ENCODE data around the gene ELP6. TPM values are rescaled to one million over a fixed set of nuclear protein-coding genes. Genes with fewer than 3 reads are reported as not detected.
"Not testable (repeated sequence)": the region's sequence is repeated elsewhere in the genome, so short reads cannot be mapped to it uniquely, and the experiment has no call there.

Gene ELP6
- total RNA-seq, 2 experiments from 2014 or later = 27.8 to 40.3 TPM

DNA sequence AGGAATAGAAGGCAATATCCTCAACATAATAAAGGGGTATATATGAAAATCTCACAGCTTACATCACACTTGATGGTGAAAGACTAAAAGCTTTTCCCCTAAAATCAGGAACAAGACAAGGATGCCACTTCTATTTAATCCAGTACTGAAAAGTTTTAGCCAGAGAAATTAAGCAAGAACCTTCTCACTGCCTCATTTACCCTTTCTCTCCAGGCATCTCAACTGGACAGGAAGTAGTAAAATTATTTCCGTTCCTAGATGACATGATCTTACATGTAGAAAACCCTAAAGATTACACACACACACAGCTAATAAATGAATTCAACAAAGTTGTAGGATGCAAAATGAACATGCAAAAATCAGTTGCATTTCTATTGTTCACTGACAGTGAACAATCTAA lies 48.9 kb downstream of the ELP6 start:
- ChIA-PET CTCF (no interaction called here), POLR2A (interaction anchor here (0.6 kb wide), 1 partner anchor 407 kb away, joined by 3 read pairs; no protein-coding TSS in a partner anchor)
- no peak for DNase-seq
- intact Hi-C loops (cut with DNase I, micrococcal nuclease) = no loop called here
- no peak overlapping the region for H3K27ac Mint-ChIP-seq
- peaks cover 6% of the 10 kb centered on the region for H3K9me3 Mint-ChIP-seq (ENCODE audit: low read depth)
- H3K36me3 Mint-ChIP-seq (ENCODE audit: low read depth) = peaks cover 40% of the 10 kb centered on the region
- H3K4me1 Mint-ChIP-seq = peaks cover 29% of the 10 kb centered on the region
- ATAC-seq = no peak
- H3K4me3 Mint-ChIP-seq = no peak overlapping the region
- H3K27me3 Mint-ChIP-seq = no peaks in the 10 kb centered on the region

DNA sequence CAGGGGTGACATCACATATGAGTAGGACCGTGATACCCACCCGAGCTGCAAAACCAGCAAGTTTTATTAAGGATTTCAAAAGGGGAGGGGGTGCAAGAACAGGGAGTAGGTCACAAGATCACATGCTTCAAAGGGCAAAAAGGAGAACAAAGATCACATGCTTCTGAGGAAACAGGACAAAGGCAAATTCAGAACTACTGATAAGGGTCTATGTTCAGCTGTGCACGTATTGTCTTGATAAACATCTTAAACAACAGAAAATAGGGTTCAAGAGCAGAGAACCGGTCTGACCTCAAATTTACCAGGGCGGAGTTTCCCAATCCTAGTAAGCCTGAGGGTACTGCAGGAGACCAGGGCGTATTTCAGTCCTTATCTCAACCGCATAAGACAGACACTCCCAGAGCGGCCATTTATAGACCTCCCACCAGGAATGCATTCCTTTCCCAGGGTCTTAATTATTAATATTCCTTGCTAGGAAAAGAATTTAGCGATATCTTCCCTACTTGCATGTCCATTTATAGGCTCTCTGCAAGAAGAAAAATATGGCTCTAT lies 53.9 kb downstream of the ELP6 start:
- H3K27ac Mint-ChIP-seq; DNase-seq; H3K9me3 Mint-ChIP-seq (ENCODE audit: low read depth); intact Hi-C loops (cut with DNase I, micrococcal nuclease); POLR2A ChIA-PET; H3K4me3 Mint-ChIP-seq; CTCF ChIA-PET; H3K27me3 Mint-ChIP-seq; ATAC-seq: not testable (repeated sequence)
- peaks cover 30% of the 10 kb centered on the region for H3K4me1 Mint-ChIP-seq
- H3K36me3 Mint-ChIP-seq (ENCODE audit: low read depth) = peaks cover 15% of the 10 kb centered on the region

GRCh38 chr3:47456984-47457383 lies 56.5 kb downstream of the ELP6 start:
- H3K36me3 Mint-ChIP-seq (ENCODE audit: low read depth) = peaks cover 18% of the 10 kb centered on the region
- POLR2A ChIA-PET = interaction anchor here (0.6 kb wide), 1 partner anchor 319 kb away, joined by 3 read pairs; no protein-coding TSS in a partner anchor

DNA sequence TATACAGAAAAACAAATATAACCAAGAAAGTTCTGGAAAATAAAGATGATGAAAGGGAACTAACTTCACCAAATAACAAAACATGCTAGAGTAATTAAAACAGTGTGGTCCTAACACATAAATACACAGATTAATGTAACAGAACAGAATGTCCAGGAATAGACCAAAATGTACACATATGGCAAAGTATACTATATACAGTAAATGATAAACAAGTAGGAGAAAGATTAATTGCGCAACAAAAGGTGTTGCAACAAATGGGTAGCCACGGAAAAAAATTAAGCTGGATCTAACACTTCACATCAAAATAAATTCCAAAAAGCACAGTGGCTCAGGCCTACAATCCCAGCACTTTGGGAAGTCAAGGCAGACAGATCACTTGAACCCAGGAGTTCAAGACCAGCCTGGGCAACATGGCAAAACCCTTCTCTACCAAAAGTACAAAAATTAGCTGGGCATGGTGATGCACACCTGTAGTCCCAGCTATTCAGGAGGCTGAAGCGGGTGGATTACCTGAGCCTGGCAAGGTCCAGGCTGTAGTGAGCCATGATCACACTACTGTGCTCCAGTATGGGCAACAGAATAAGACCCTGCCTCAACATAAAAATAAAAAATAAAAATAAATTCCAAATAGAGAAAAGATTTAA lies 57.6 kb downstream of the ELP6 start:
- H3K9me3 Mint-ChIP-seq (ENCODE audit: low read depth) = peaks cover 6% of the 10 kb centered on the region
- ATAC-seq = no peak
- H3K36me3 Mint-ChIP-seq (ENCODE audit: low read depth) = peaks cover 17% of the 10 kb centered on the region
- H3K4me1 Mint-ChIP-seq = peaks cover 22% of the 10 kb centered on the region
- ChIA-PET CTCF (no interaction called here), POLR2A (no interaction called here)
- H3K27me3 Mint-ChIP-seq = no peaks in the 10 kb centered on the region
- H3K27ac Mint-ChIP-seq = no peak overlapping the region
- DNase-seq = no peak
- intact Hi-C loops (cut with DNase I, micrococcal nuclease) = no loop called here
- no peak overlapping the region for H3K4me3 Mint-ChIP-seq

More at GRCh38 chr3:47456984-47457383, 56.5 kb downstream of the ELP6 start:
- Mint-ChIP-seq H3K27ac (no peak overlapping the region), H3K4me3 (no peak overlapping the region), H3K4me1 (peaks cover 23% of the 10 kb centered on the region), H3K27me3 (no peaks in the 10 kb centered on the region), H3K9me3 (ENCODE audit: low read depth) (peaks cover 6% of the 10 kb centered on the region)
- no peak for DNase-seq
- intact Hi-C loops (cut with DNase I, micrococcal nuclease) = no loop called here
- CTCF ChIA-PET = interaction anchor here (1.2 kb wide), 1 partner anchor 36 kb away, joined by 5 read pairs; no protein-coding TSS in a partner anchor
- ATAC-seq = no peak

DNA sequence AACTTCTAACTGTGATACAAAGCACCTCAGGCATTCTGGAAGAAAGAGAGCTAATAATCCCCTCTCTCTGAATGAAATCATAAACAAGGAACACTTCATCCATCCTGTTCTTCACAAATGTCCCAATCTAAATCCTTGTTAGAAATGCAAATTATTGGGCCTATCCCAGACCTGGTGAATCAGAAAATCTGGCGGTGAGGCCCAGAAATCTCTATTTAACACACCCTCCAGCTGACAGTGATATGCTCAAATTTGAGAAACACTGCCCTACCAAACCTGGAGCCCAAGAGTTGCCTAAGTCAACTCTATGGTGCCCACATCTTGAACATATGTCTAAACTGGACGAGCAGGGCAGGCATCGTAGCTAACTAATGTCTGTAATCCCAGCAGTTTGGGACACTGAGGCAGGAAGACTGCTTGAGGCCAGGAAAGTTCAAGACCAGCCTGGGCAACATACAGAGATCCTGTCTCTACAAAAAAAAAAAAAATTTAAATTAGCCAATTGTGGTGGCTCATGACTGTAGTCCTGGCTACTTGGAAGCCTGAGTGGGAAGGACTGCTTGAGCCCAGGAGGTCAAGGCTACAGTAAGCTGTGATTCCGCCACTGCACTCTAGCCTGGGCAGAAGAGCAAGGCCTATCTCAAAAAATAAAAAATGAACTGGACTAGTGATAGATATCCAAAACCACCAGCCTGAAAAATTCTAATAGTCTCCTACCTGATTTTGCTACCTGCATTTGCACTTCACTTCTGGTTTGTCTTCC lies 60.9 kb downstream of the ELP6 start:
- Mint-ChIP-seq H3K9me3 (ENCODE audit: low read depth) (no peaks in the 10 kb centered on the region), H3K36me3 (ENCODE audit: low read depth) (peaks cover 13% of the 10 kb centered on the region), H3K4me3 (no peak overlapping the region), H3K27ac (no peak overlapping the region), H3K4me1 (peaks cover 23% of the 10 kb centered on the region), H3K27me3 (no peaks in the 10 kb centered on the region)
- ChIA-PET CTCF (no interaction called here), POLR2A (no interaction called here)
- ATAC-seq (no peak), DNase-seq (no peak)
- intact Hi-C loops (cut with DNase I, micrococcal nuclease) = no loop called here

Other genes starting within 250 kb of the ELP6 start
- gene KIF9, start 230.9 kb downstream of the ELP6 start, total RNA-seq = 1 to 10 TPM; 2.7 to 5.3 TPM
- 10 to 100 TPM; 19.0 to 22.4 TPM for gene KLHL18, start 230.8 kb downstream of the ELP6 start, total RNA-seq
- gene PTPN23, start 132.7 kb downstream of the ELP6 start, total RNA-seq = 10 to 100 TPM; 25.9 to 29.4 TPM
- gene SCAP, start 37.8 kb downstream of the ELP6 start, total RNA-seq = 10 to 100 TPM; 44.5 to 51.2 TPM
- gene CSPG5, start 65.2 kb upstream of the ELP6 start, total RNA-seq = under 1 TPM; 0.78 to 0.97 TPM